Lung microvascular endothelial cell (primary cell): ENCODE data around the gene RGS3. TPM values are rescaled to one million over a fixed set of nuclear protein-coding genes. Genes with fewer than 3 reads are reported as not detected.

Source experiments
- DNase-seq, 2 donors: peaks; one replicate each; pipeline versions ENCODE4 v3.0.0 to v3.0.0-alpha.2; 2010; ENCODE audit warnings: low read depth in 2 of 2
- total RNA-seq: library from RNA; depleted of rRNA; stranded (reverse); fragments of >200 nt; gene quantifications from 2 replicates; pipeline ENCODE4 v1.2.1, GENCODE V29; 2014

Gene RGS3
- total RNA-seq, 1 donor from 2014 or later: 126 TPM

GRCh38 chr9:113617550-113617949 lies 154.0 kb downstream of the RGS3 start:
- no peak for DNase-seq

- DNase-seq: no peak
Observed at GRCh38 chr9:113618836-113619490, 155.4 kb downstream of the RGS3 start.

DNA sequence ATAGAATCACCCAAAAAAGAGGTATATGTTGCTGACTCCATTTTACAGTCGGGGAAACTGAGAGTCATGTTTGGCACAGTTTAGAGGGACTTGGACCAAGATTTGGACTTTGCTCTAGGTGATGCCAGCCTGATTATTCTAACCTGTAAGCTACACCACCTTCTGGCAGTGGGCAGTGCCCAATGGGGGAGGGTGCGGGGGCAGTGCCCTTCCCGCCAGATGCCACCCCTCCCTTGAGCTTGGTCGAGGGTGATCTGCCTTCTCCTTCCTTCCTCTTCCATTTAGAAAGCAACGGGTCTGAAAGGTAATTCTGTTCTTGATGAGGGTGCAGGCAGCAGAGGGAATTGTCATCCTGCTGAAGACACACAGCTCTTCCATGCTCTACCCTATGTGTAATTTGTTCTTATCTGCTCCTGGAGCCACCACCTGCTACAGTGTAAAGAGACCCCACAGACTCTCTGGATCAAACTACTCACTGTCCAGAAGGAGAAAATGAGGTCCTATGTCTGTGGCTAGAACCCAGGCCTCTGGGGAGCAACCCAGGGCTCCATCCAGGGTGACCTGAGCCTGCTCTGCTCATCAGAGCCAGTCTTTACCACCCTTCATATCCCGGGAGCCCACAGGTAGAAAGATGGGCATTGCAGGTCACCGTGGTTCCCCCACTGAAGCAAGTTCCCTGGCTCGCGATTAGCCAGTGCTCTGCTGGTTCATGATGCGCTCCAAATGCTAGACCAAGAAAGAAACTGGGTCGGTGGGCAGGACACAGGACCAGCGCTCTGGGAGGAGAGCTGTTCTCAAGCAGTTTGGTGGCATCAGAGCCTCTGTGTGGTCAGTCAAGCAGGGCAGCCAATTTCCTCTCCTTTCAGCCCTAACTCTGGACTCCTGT lies 156.2 kb downstream of the RGS3 start:
- DNase-seq: no peak

- peak; percentile 93 for DNase-seq
Observed at GRCh38 chr9:113620377-113621161, 157.0 kb downstream of the RGS3 start.

DNA sequence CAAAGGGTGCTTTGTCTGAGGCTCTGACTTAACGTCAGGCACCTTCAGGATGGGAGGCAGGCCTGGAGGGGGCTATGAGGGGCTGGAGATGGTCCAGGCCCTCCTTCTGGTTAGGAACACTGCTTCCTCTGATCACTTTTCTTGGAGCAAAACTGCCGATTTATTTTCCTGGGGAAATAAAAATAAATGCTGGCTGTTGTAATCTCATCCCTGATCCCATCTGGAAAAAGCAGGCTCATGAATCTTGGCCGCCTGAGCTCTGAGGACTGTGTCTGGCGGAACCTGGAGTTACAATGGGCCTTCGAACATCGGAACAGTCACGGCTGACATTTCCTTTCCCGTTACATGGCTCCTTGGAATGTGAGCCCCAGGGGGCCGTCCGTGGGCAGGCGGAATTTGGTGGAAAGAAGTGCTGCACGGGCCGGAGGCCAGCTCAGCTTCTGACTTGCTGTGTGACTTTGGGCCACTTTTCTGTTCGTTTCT lies 157.8 kb downstream of the RGS3 start:
- DNase-seq: peak in 1 of 2 donors; percentile 94

GRCh38 chr9:113621980-113622379 lies 158.5 kb downstream of the RGS3 start:
- DNase-seq: no peak

DNA sequence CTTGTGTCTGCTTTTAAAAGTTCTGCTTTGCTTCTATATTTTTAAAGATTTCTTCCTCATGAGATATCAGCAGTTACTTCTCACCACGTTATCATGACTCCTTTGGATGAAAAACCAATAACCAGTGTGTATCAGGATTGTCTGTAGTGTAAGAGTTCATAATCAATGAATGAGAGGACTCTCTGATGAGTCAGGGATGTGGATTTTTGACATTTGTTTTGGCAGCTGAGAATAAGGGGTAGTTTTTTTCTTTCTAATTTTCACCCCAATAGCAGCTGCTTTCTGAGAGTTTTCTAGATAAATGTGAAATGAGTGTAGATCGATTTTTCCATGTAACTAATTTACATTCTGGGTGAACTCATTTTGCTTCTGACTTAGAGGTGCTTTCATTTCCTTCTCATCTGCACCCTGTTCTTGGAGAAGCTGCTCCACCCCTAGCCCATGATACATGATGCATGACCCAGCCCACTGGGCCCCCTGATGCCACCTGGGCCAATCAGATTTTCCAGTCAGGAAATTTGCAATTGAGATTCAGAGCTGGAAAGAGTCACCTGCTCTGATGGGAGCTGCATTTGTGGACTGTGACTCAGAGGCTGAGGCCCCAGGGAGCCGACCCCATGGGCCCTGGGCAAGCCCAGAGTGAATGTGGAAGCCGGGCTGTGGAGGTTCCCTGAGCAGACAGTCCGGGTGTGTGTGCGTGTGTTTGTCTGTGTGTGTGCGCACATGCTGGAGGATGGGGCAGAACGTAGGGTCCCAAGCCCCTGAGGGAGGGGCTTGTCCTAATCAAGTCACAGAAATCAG lies 159.3 kb downstream of the RGS3 start:
- peak; percentile 77 to 83 for DNase-seq

- no peak for DNase-seq
Observed at GRCh38 chr9:113623851-113624485, 160.4 kb downstream of the RGS3 start.

DNA sequence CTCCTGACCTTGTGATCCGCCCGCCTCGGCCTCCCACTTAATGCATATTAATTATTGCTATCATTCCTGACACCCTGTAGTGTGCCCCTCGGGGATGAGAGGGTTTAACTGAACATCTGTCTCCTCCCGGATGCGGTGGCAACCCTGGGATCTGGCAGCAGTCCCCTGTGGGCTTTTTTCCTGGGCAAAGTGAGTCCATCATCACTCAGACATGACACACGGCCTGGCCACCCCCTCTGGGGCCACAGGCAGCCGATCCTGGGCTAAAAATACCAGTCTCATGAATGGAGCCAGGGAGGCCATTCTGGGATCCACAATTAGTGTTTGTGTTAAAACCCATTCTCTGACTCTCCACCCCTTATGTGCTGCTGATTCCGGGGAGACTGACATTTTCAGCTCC lies 161.2 kb downstream of the RGS3 start:
- DNase-seq: no peak

- no peak for DNase-seq
Observed at GRCh38 chr9:113625486-113625885, 162.0 kb downstream of the RGS3 start.

DNA sequence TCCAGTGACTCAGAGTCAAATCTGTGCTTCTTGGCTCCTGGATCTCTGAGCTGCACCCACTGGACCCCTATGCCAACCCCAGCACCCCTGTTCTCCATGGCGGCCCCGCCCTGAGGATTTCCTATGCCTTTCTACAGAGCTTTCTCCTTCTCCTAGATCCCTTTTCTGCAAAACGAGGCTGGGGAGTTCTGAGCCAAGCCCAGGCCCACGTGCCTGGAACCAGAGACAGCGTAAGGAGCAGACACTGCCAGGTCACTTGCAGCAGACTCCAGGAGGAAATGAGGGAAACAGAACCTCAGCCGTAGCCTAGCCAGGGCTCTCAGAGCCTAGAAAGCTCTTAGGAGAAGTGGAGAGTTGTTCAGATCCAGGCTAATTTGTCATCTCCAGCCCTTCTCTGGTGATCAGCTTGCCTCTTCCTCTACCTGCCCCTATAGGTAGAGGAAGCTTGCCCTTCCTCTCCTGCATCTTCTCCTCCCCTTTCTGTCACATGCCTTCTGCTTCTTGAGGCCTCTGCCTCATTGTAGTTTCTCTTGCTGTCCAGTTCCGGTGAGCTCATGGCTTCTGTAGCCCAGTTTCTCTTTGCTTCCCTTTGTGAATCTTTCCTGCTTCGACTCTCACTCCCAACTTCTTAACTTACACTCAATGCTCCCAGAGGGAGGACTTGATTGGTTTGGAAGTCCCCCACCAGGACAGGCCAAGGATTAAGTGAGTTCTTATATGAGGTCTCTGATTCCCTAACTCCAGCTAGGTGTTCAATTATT lies 163.4 kb downstream of the RGS3 start:
- DNase-seq: no peak

GRCh38 chr9:113628621-113629020 lies 165.1 kb downstream of the RGS3 start:
- no peak for DNase-seq

DNA sequence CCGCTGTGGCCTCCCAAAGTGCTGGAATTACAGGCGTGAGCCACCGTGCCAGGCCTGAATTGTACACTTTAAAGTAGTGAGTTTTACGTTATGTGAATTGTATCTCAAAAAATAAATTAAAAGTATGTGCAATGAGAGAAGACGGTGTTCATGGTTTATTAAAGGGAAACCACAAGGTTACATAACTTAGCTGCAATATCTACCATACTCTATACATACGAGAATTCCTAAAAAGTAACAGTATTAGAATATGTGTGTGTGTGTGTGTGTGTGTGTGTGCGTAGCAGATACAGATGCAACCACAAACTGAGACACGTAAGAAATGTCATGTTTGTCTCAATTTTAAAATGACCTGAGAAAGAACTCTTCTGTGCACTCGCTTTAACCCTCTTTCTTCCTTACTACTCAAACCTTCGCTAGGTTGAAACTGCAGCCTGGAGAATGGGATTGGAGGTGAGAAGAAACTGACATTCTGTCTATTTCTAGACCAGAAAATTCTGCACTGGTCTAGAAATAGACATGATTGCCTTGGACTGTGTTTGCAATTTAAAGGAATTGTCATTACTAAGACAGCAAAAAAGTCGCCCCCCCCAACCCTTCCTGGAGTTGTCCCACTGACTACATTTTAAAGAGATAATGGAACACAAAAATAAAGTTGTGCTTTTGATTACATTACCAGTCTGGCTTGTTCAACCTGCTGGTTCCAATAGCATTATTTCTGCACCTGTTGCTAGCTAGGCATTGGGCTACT lies 167.0 kb downstream of the RGS3 start:
- no peak for DNase-seq

- no peak for DNase-seq
Observed at GRCh38 chr9:113631137-113631765, 167.7 kb downstream of the RGS3 start.

- DNase-seq: no peak
Observed at GRCh38 chr9:113631871-113632665, 168.5 kb downstream of the RGS3 start.

GRCh38 chr9:113632776-113633590 lies 169.5 kb downstream of the RGS3 start:
- DNase-seq: no peak
